ENCODE measurements around the gene CTNNA2. TPM values are rescaled to one million over a fixed set of nuclear protein-coding genes. Genes with fewer than 3 reads are reported as not detected.

CTNNA2 gene
- total and polyA plus RNA-seq, 9 of the 15 experiments (the other 6 are each of a cell fraction or from before 2014, with no cell fraction given), result 0.03 to 0.40 (median 0.15) TPM

- H3K4me2 ChIP-seq (ENCODE audit: insufficient read depth, low read length), result no peak overlapping the region
- 24% methylated on average over 7 of the region's 7 CpGs for WGBS (ENCODE audit: insufficient coverage, low coverage, missing lambda C conversion rate)
- BruUV-seq (replicated peaks), result no TSS peak
- H3K36me3 ChIP-seq (ENCODE audit: control insufficient read depth, insufficient read depth, low read length), result no peaks in the 10 kb centered on the region
- ChIA-PET POLR2A (no interaction called here), CTCF (ENCODE audit: low intra/inter-chr PET ratio) (no interaction called here)
- no peak overlapping the region for H3K4me3 ChIP-seq
- no peaks in the 10 kb centered on the region for H3K9me3 ChIP-seq (replicated peaks; ENCODE audit: control insufficient read depth, insufficient read depth, low read depth, low read length)
- H2AFZ ChIP-seq (ENCODE audit: low read depth, low read length), result no peak overlapping the region
- intact Hi-C loops (cut with micrococcal nuclease) (no loop called here), in situ Hi-C loops (cut with MboI) (no loop called here)
- no peak overlapping the region for H3K27ac ChIP-seq (ENCODE audit: extremely low read depth, low read depth, low read length)
- no peaks in the 10 kb centered on the region for H3K79me2 ChIP-seq (ENCODE audit: control insufficient read depth, insufficient read depth, low read length)
- no peak overlapping the region for H3K9ac ChIP-seq (ENCODE audit: insufficient read depth in 1 of 2, low read depth in 2 of 2, low read length in 2 of 2)
- no peaks in the 10 kb centered on the region for H4K20me1 ChIP-seq (replicated peaks; ENCODE audit: control insufficient read depth, insufficient read depth, low read length)
- no peak for DNase-seq (ENCODE audit: extremely low read depth in 1 of 4, low spot score in 3 of 4)
- no peak for TF ChIP-seq CTCF (IDR thresholded peaks at IDR 0.05 in 2 of 3, conservative IDR thresholded peaks at IDR 0.05 in 1 of 3; ENCODE audit: insufficient read depth in 2 of 3, low read depth in 1 of 3, low read length in 3 of 3)
- H3K9me1 ChIP-seq (ENCODE audit: control insufficient read depth, insufficient read depth, low read length), result no peaks in the 10 kb centered on the region
- H3K4me1 ChIP-seq (replicated peaks in 1 of 2; ENCODE audit: control insufficient read depth in 2 of 2, insufficient read depth in 2 of 2, low read length in 2 of 2), result peaks cover 0 to 4% of the 10 kb centered on the region in 2 experiments; a peak in 2 of 5 replicates
- no peaks in the 10 kb centered on the region for H3K27me3 ChIP-seq (ENCODE audit: control insufficient read depth in 2 of 2, insufficient read depth in 2 of 2, low read length in 2 of 2)
- no peak for FAIRE-seq
- no peak for ATAC-seq
Measured at GRCh38 chr2:80252294-80252986, 739.6 kb downstream of the CTNNA2 start.

Data from K562 (cell line).